GM19397 (cell line): Measurements from ENCODE around the gene RNF166.

Source experiments
- ATAC-seq: cut with Tn5 transposase; IDR thresholded peaks from one replicate; pipeline ENCODE4 v1.9.1; 2021; ENCODE audit warnings: mild to moderate bottlenecking, moderate library complexity; ENCODE audit not compliant: unreplicated experiment

RNF166 gene

GRCh38 chr16:88655053-88655732, 51.0 kb downstream of the RNF166 start:
- ATAC-seq: no peak

GRCh38 chr16:88654363-88655052, 51.7 kb downstream of the RNF166 start:
- no peak for ATAC-seq

DNA sequence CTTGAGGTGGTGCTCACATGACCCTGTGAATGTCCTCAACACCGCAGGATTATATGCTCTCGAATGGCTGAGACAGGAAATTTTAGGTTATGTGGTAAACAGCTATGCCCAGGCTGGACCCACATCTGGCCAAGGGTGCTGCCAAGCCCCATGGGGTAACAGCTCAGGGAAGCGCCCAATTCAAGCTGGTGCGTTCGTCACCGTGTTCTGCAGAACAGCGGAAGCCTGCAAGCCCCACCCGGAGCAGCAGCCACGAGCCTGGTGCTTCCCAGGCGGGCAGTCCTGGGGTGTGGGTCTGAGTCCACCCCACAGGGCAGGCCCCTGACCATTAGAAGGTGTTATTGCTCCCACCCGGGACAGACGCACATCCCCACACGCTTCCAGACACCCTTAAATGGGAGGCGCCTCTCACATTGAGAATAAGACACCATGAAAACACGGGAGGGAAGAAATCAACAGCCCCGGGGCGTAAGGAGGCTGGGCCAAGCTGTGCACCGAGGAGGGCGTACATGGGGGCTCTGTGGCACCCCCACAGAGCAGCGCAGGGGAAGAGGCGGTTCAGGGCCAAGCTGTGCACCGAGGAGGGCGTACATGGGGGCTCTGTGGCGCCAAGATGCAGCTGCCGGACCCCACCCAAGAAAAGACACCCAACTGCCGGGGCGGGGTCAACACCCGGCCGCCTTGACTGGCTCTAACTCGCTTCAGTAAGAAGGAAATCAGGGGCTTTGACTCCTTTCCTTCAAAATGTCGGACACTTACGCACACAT, 52.4 kb downstream of the RNF166 start:
- ATAC-seq: no peak

GRCh38 chr16:88653101-88653500, 53.1 kb downstream of the RNF166 start:
- no peak for ATAC-seq

- no peak for ATAC-seq
These were observed 53.5 kb downstream of the RNF166 start for GRCh38 chr16:88652762-88653063.

DNA sequence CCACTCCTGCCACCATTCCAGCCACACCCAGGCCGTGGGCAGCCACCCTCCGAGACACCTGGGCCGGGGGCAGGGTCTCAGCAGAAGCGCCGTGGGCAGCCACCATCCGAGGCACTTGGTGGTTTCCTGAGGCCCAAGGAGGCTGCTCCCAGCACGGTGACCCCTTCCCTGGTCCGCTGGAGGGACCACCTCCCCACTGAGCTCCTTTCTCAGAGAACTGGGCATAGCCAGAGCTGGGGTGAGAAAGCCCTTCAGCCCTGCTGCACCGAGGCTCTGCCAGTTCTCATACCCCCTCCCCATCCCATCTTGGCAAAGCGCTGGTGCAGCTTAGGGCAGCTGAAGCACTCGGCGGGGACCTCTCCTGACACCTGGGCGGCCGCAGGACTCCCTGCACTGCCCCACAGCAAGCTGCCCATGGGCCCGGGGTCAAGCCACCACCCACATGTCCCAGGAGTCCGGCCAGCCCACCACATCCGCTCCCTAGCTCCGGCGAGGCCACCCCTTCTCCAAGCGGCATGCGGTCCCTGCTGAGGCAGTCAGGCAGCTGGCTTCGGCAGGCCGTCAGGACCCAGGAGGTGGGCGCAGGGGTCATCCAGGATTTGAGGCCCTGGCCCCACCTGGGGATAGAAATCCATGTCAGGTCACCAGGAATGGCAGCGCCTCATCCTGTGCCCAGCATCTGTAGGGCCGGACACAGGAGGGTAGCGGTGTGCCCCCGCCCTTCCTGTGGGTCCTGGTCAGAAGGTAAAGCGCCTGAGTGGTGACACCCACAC, 54.0 kb downstream of the RNF166 start:
- ATAC-seq: peak; percentile 0

GRCh38 chr16:88651276-88651988, 54.8 kb downstream of the RNF166 start:
- ATAC-seq: peak; percentile 71

- ATAC-seq: peak; percentile 65
These were observed 55.4 kb downstream of the RNF166 start, which contains the start of gene CYBA for GRCh38 chr16:88650749-88651275. Gene CYBA, minus strand, starts transcription at chr16:88651053. Its CDS starts 40 bp downstream, at chr16:88651013.

GRCh38 chr16:88649924-88650748, 56.1 kb downstream of the RNF166 start:
- peak; percentile 12 for ATAC-seq

GRCh38 chr16:88649195-88649923, 56.8 kb downstream of the RNF166 start:
- ATAC-seq: no peak

DNA sequence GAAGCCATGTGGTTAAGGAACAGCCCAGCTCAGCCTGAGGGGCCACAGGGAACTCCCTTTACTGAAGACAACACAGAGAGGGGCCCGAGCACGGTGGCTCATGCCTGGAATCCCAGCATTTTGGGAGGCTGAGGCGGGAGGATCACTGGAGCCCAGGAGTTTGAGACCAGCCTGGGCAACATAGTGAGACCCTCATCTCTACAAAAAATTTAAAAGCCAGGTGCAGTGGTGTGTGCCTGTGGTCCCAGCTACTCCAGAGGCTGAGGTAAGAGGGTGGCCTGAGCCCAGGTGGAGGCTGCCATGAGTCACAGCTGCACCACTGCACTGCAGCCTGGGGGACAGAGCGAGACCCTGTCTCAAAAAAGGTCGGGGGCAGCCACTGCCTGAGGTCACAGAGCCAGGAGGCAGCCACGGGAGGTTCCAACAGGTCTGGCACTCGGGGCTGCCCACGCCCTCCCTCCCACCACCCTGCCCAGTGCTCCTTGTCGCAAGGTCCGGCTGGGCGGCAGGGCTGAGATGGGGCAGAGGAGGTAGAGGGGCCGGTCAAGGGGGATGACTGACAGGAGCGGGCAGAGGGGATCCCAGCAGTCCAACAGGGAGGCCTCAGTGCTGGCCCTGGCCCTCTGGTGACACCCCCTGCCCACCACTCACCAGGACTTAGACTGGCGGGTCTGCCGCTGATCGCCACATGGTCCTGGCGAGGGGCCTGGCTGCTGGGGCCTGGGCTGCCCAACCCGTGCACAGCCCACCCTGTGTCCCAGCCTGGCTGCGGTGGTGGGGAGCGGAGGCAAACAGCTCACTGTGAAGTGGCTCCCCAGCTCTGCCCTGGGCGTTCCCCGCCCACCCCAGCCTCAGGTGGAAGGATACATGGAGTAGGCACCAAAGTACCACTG, 58.8 kb downstream of the RNF166 start:
- no peak for ATAC-seq
